Muscle of back (tissue), 11 donors: ENCODE data around the gene OR4M1. TPM values are rescaled to one million over a fixed set of nuclear protein-coding genes. Genes with fewer than 3 reads are reported as not detected.
"Not testable (repeated sequence)": the region's sequence is repeated elsewhere in the genome, so short reads cannot be mapped to it uniquely, and the experiment has no call there.

ENCODE experiments used
- DNase-seq, 3 donors: peaks; one replicate each; pipeline versions ENCODE4 v3.0.0 to v3.0.0-alpha.2; 2013
- polyA plus RNA-seq, 10 donors: library from polyadenylated mRNA; unstranded; fragments of 120-200 nt; gene quantifications; one replicate each; pipeline ENCODE4 v1.2.1, GENCODE V29; 2013; ENCODE audit not compliant: insufficient read length in 10 of 10

The OR4M1 gene
- polyA plus RNA-seq, 10 donors: not detected

DNA sequence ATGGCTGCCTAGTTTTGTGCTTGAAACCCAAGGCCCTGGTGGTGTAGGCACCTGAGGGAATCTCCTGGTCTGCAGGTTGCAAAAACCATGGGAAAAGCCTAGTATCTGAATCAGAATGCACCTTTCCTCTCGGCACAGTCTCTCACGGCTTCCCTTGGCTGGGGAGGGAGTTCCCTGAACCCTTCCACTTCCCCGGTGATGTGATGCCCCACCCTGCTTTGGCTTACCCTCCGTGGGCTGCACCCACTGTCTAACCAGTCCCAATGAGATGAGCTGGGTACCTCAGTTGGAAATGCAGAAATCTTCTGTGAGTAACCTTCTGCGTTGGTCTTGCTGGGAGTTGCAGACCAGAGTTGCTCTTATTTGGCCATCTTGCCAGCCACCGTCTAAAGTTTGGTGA, 47.7 kb downstream of the OR4M1 start:
- not testable (repeated sequence) for DNase-seq

DNA sequence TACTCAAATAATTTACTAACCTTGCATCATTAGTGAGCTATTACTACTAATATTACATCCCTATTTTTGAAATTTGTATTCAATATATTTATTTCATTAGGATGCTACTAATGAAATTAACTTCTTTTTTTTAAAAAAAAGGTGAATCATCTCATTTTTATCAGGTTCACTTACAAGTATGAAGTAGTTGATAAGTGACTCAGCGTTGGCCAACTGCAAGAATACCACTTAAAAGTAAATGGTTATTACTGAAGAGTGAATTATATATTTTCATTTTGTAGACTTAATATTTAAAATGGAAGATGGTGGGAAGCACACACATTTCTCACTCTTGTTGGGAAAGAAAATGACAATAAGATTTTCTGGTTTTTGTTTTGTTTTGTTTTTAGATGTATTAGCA, 49.9 kb downstream of the OR4M1 start:
- DNase-seq: no peak

DNA sequence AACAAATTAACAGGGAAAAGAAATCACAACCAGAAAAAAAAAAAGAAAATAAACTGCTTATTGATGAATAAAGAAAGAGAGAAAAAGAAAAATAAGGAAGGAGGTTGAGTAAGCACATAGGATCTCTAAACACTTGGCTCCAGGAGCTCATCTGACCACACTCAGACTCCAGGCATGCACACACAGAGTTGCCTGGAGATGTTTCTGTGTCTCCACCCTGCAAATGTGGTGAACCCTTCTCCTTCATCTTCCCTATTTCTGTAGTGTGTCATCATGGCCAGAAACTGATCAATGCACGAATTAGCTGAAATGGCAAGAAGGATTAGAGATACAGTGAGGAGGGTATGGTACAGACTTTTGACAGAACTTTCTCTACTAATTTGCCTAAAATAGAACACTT, 50.5 kb downstream of the OR4M1 start:
- DNase-seq: no peak

DNA sequence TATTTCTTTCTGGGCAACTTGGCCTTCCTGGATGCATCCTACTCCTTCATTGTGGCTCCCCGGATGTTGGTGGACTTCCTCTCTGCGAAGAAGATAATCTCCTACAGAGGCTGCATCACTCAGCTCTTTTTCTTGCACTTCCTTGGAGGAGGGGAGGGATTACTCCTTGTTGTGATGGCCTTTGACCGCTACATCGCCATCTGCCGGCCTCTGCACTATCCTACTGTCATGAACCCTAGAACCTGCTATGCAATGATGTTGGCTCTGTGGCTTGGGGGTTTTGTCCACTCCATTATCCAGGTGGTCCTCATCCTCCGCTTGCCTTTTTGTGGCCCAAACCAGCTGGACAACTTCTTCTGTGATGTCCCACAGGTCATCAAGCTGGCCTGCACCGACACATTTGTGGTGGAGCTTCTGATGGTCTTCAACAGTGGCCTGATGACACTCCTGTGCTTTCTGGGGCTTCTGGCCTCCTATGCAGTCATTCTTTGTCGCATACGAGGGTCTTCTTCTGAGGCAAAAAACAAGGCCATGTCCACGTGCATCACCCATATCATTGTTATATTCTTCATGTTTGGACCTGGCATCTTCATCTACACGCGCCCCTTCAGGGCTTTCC, 54.4 kb downstream of the OR4M1 start:
- not testable (repeated sequence) for DNase-seq

GRCh38 chr14:19828314-19828713, 55.0 kb downstream of the OR4M1 start:
- no peak for DNase-seq

Other genes starting within 250 kb of the OR4M1 start
- gene OR11H2, start 59.6 kb upstream of the OR4M1 start, polyA plus RNA-seq: not detected
- gene OR4Q3, start 29.9 kb upstream of the OR4M1 start, polyA plus RNA-seq: not detected
- not detected for gene OR4N2, start 30.3 kb downstream of the OR4M1 start, polyA plus RNA-seq
- not detected for gene OR4K2, start 101.6 kb downstream of the OR4M1 start, polyA plus RNA-seq
- not detected for gene OR4K5, start 147.1 kb downstream of the OR4M1 start, polyA plus RNA-seq
- not detected for gene OR4K1, start 157.4 kb downstream of the OR4M1 start, polyA plus RNA-seq
- gene OR4K15, start 202.1 kb downstream of the OR4M1 start, polyA plus RNA-seq: not detected
- not detected for gene OR4Q2, start 228.7 kb downstream of the OR4M1 start, polyA plus RNA-seq
- not detected for gene OR4K14, start 245.8 kb downstream of the OR4M1 start, polyA plus RNA-seq